KG1 (cell line): ENCODE data around the gene GPR152.
"Not testable (repeated sequence)": the region's sequence is repeated elsewhere in the genome, so short reads cannot be mapped to it uniquely, and the experiment has no call there.

Experiments used
- DNase-seq: peaks from one replicate; lab custom pipeline; 2025; lab: John Stamatoyannopoulos, UW

Gene GPR152

GRCh38 chr11:67409261-67409666, 43.3 kb downstream of the GPR152 start:
- DNase-seq = peak; percentile 84

DNA sequence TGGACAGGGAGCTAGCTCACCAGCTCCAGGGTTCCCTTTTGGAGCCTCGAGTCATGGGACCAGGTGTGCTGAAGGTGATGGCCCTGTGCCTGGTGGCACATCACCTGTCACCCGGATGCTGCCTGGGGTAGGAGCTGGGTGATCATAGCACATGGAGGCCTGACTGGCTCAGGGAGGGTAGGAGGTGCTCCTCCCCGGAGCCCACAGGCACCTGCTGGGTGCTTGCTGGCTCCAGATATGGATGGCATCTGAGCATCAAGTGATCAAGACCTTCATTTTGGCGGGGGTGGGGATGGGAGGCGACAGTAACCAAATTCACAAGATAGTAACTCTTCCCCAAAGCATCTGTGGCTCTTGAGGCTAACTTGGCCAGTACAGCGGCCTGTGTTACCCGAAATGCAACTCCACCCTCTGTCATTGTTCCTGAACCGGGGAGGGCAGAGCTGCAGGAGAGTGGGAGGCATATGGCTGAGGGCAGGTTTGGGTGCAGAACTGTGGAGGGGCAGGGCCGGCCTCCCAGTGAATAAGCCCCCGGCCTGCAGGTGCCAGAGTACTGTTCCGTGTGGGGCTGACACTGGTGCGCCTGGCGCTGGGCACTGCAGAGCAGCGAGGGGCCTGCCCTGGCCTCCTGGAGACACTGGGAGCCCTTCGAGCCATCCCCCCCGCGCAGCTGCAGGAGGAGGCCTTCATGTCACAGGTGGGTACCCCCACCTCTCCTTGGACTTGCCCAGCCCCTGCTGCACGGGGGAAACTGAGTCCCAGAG, 43.9 kb downstream of the GPR152 start:
- no peak for DNase-seq

DNA sequence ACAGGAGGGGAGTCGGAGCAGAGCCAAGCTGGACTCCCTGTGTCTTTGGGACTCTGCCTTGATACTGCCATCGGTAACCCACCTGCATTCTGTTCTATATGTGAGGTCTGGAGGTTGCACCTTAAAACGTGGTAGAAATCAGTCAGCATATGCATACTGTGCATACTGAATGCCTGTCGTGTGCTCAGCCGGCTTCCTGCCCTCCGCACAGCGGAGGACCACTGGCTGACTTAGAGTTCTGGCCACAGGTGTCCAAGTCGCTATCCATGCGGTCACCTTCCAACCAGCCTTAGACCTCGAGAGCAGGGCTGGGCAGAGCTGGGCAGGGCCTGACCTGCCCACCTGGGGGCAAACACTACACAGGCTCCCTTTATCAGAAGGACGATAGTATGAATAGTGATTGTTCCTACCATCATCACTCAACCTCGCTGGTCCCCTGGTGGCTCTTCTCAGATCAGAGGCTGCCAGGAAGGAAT, 44.8 kb downstream of the GPR152 start:
- DNase-seq = no peak

- DNase-seq = no peak
These were observed 45.4 kb downstream of the GPR152 start for GRCh38 chr11:67406969-67407687.

- no peak for DNase-seq
These were observed 46.0 kb downstream of the GPR152 start for GRCh38 chr11:67406420-67406968.

GRCh38 chr11:67405688-67406339, 46.7 kb downstream of the GPR152 start:
- no peak for DNase-seq

- no peak for DNase-seq
These were observed 47.3 kb downstream of the GPR152 start for GRCh38 chr11:67405196-67405567.

GRCh38 chr11:67404515-67405195, 47.9 kb downstream of the GPR152 start:
- no peak for DNase-seq

GRCh38 chr11:67403085-67403484, 49.4 kb downstream of the GPR152 start:
- DNase-seq = not testable (repeated sequence)

- DNase-seq = not testable (repeated sequence)
These were observed 50.2 kb downstream of the GPR152 start for GRCh38 chr11:67402192-67402839.

GRCh38 chr11:67401495-67402191, 50.9 kb downstream of the GPR152 start, which contains the start of gene PPP1CA:
Gene PPP1CA (minus strand): TSS chr11:67401858. CDS start chr11:67401782, 76 bp downstream.
- DNase-seq = peak; percentile 94
